Measurements from ENCODE around the gene SASH1. TPM values are rescaled to one million over a fixed set of nuclear protein-coding genes. Genes with fewer than 3 reads are reported as not detected.
A peak's percentile ranks its signal among the peaks of the same experiment; 100 is the strongest.

Gene SASH1
- total RNA-seq, 1 donor from 2014 or later = 28.7 TPM

- H3K27ac Mint-ChIP-seq = peak overlapping the region; percentile 36
- no peak overlapping the region for H3K4me3 Mint-ChIP-seq
Measured at GRCh38 chr6:148329596-148330381, 12.8 kb upstream of the SASH1 start.

GRCh38 chr6:148332088-148332487 lies 10.6 kb upstream of the SASH1 start:
- Mint-ChIP-seq H3K9me3 (no peaks in the 10 kb centered on the region), H3K27me3 (ENCODE audit: low read depth) (no peaks in the 10 kb centered on the region), H3K4me3 (no peak overlapping the region), H3K27ac (peak overlapping the region; percentile 13), H3K4me1 (peaks cover 38% of the 10 kb centered on the region), H3K36me3 (no peaks in the 10 kb centered on the region)
- no peak for TF ChIP-seq CTCF (IDR thresholded peaks at IDR 0.05; ENCODE audit: unreplicated experiment)
- no peak for DNase-seq (ENCODE audit: low spot score in 2 of 2, unreplicated experiment in 2 of 2)

More at GRCh38 chr6:148329596-148330381, 12.8 kb upstream of the SASH1 start:
- Mint-ChIP-seq H3K27me3 (ENCODE audit: low read depth) (no peaks in the 10 kb centered on the region), H3K36me3 (no peaks in the 10 kb centered on the region), H3K9me3 (no peaks in the 10 kb centered on the region), H3K4me1 (peaks cover 37% of the 10 kb centered on the region)
- no peak for DNase-seq (ENCODE audit: low spot score in 2 of 2, unreplicated experiment in 2 of 2)
- TF ChIP-seq CTCF (IDR thresholded peaks at IDR 0.05; ENCODE audit: unreplicated experiment) = no peak

GRCh38 chr6:148336901-148337300 lies 5.7 kb upstream of the SASH1 start:
- Mint-ChIP-seq H3K27me3 (ENCODE audit: low read depth) (no peaks in the 10 kb centered on the region), H3K36me3 (no peaks in the 10 kb centered on the region), H3K4me1 (peaks cover 16% of the 10 kb centered on the region), H3K27ac (no peak overlapping the region), H3K9me3 (no peaks in the 10 kb centered on the region), H3K4me3 (no peak overlapping the region)
- no peak for TF ChIP-seq CTCF (IDR thresholded peaks at IDR 0.05; ENCODE audit: unreplicated experiment)
- no peak for DNase-seq (ENCODE audit: low spot score in 2 of 2, unreplicated experiment in 2 of 2)

- Mint-ChIP-seq H3K36me3 (no peaks in the 10 kb centered on the region), H3K4me3 (no peak overlapping the region), H3K4me1 (peaks cover 28% of the 10 kb centered on the region), H3K9me3 (no peaks in the 10 kb centered on the region), H3K27me3 (ENCODE audit: low read depth) (no peaks in the 10 kb centered on the region), H3K27ac (no peak overlapping the region)
- no peak for TF ChIP-seq CTCF (IDR thresholded peaks at IDR 0.05; ENCODE audit: unreplicated experiment)
- no peak for DNase-seq (ENCODE audit: low spot score in 2 of 2, unreplicated experiment in 2 of 2)
Measured at GRCh38 chr6:148339766-148340165, 2.9 kb upstream of the SASH1 start.

- no peaks in the 10 kb centered on the region for H3K9me3 Mint-ChIP-seq
- H3K4me3 Mint-ChIP-seq = no peak overlapping the region
- no peak for TF ChIP-seq CTCF (IDR thresholded peaks at IDR 0.05; ENCODE audit: unreplicated experiment)
Measured at GRCh38 chr6:148340586-148341297, 1.9 kb upstream of the SASH1 start.

More at GRCh38 chr6:148340586-148341297, 1.9 kb upstream of the SASH1 start:
- Mint-ChIP-seq H3K36me3 (no peaks in the 10 kb centered on the region), H3K27me3 (ENCODE audit: low read depth) (no peaks in the 10 kb centered on the region), H3K27ac (no peak overlapping the region), H3K4me1 (peaks cover 31% of the 10 kb centered on the region)
- DNase-seq (ENCODE audit: low spot score in 2 of 2, unreplicated experiment in 2 of 2) = no peak
